Kidney (tissue), 14 donors: ENCODE measurements around the gene DIRAS1. TPM values are rescaled to one million over a fixed set of nuclear protein-coding genes. Genes with fewer than 3 reads are reported as not detected.
A peak's percentile ranks its signal among the peaks of the same experiment; 100 is the strongest.

ENCODE experiments used
- DNase-seq, 5 donors: peaks; one replicate each; pipeline ENCODE4 v3.0.0-alpha.2; 2013 to 2020
- FAIRE-seq: peaks from 2 replicates; lab custom pipeline; 2012; peaks lifted over from hg19 to GRCh38; lab: Jason Lieb, UNC
- H3K27ac ChIP-seq, 2 donors: one replicate each; pipeline ENCODE4 v1.7.0; 2013; ENCODE audit warnings: low read depth in 2 of 2, low read length in 2 of 2, inconsistent platforms in 1 of 2
- H3K27me3 ChIP-seq: one replicate; pipeline ENCODE4 v1.7.1; 2013; ENCODE audit warnings: low read length, inconsistent platforms; ENCODE audit not compliant: control insufficient read depth, insufficient read depth
- H3K36me3 ChIP-seq, 3 donors: one replicate each; pipeline versions ENCODE4 v1.7.0 to v1.7.1; 2013; ENCODE audit warnings: low read length in 3 of 3, control low read depth in 1 of 3, inconsistent platforms in 1 of 3; ENCODE audit not compliant: insufficient read depth in 3 of 3, control insufficient read depth in 2 of 3
- H3K4me1 ChIP-seq, 3 donors: one replicate each; pipeline versions ENCODE4 v1.7.0 to v1.7.1; 2013; ENCODE audit warnings: low read length in 3 of 3, inconsistent platforms in 1 of 3, low read depth in 1 of 3; ENCODE audit not compliant: control insufficient read depth in 2 of 3, insufficient read depth in 2 of 3
- H3K4me3 ChIP-seq, 3 donors: one replicate each; pipeline versions ENCODE4 v1.7.0 to v1.8.1; 2013; ENCODE audit warnings: low read length in 3 of 3, control low read depth in 1 of 3, inconsistent platforms in 1 of 3
- H3K9ac ChIP-seq, 3 donors: one replicate each; pipeline versions ENCODE4 v1.7.0 to v1.7.1; 2013; ENCODE audit warnings: low read length in 3 of 3, control low read depth in 1 of 3, inconsistent platforms in 1 of 3
- H3K9me3 ChIP-seq, 3 donors: one replicate each; pipeline versions ENCODE4 v1.7.0 to v1.7.1; 2013; ENCODE audit warnings: low read length in 3 of 3, control low read depth in 1 of 3, inconsistent platforms in 1 of 3; ENCODE audit not compliant: control insufficient read depth in 2 of 3, insufficient read depth in 1 of 3
- intact Hi-C: fragments of 100-400 bp; cut with DNase I; formaldehyde crosslinking; loops from one replicate; pipeline ENCODE4 v1.11.1; 2022
- polyA plus RNA-seq: library from polyadenylated mRNA; stranded (reverse); fragments of 350-450 nt; fragmentation: Illumina TruSeq; extraction: RNeasy Lipid Tissue Mini Kit (QIAGEN cat#74804); gene quantifications from one replicate; pipeline ENCODE4 v1.2.3, GENCODE V29; 2014; ENCODE audit warnings: low read depth, low replicate concordance; ENCODE audit not compliant: insufficient read depth
- total RNA-seq: library from RNA; stranded (reverse); fragmentation: NEBNext Ultra II Directional; extraction: Animal tissue kit (Norgen Biotek cat#: 25700); gene quantifications from one replicate; pipeline ENCODE4 v1.2.1, GENCODE V29; 2021
- TF ChIP-seq, protein P1 (sequence below): IDR thresholded peaks from 3 replicates; pipeline ENCODE4 v1.5.1; 2012; ENCODE audit warnings: mild to moderate bottlenecking, moderate library complexity, borderline replicate concordance; ENCODE audit not compliant: insufficient read depth; ENCODE audit errors: extremely low read depth
- donor health status: control.
- donor health status: control.
- donor health status: control.
- donor health status: control.
- donor health status: control.
- donor health status: DM: yes; HTN: yes; CAD: no.
- donor health status: Normal renal cell carcinoma (clear cell type).

The DIRAS1 gene
- total and polyA plus RNA-seq, 2 donors from 2014 or later: 2.3 to 7.6 TPM

DNA sequence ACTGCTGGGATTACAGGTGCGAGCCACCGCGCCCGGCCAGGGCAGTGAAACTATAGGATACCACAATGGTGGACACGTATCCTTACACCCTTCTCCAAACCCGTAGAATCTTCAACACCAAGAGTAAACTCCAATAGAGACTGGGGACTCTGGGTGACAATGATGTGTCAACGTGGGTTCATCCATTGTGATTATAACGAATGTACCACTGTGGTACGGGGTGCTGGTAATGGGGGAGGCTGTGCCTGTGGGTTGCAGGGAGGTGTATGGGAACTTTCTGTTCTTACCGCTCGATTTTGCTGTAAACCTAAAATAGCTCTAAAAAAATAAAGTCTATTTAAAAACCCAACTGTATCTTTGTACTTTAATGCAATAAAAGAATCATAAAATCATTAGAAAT lies 30.3 kb downstream of the DIRAS1 start:
- intact Hi-C loops: no loop called here
- no peak overlapping the region for H3K9ac ChIP-seq
- H3K9me3 ChIP-seq: no peaks in the 10 kb centered on the region
- H3K36me3 ChIP-seq: no peaks in the 10 kb centered on the region
- H3K4me3 ChIP-seq: no peak overlapping the region
- TF ChIP-seq, protein P1, sequence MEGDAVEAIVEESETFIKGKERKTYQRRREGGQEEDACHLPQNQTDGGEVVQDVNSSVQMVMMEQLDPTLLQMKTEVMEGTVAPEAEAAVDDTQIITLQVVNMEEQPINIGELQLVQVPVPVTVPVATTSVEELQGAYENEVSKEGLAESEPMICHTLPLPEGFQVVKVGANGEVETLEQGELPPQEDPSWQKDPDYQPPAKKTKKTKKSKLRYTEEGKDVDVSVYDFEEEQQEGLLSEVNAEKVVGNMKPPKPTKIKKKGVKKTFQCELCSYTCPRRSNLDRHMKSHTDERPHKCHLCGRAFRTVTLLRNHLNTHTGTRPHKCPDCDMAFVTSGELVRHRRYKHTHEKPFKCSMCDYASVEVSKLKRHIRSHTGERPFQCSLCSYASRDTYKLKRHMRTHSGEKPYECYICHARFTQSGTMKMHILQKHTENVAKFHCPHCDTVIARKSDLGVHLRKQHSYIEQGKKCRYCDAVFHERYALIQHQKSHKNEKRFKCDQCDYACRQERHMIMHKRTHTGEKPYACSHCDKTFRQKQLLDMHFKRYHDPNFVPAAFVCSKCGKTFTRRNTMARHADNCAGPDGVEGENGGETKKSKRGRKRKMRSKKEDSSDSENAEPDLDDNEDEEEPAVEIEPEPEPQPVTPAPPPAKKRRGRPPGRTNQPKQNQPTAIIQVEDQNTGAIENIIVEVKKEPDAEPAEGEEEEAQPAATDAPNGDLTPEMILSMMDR: no peak
- H3K27me3 ChIP-seq: no peaks in the 10 kb centered on the region
- no peak overlapping the region for H3K27ac ChIP-seq
- no peak for DNase-seq
- no peak for FAIRE-seq
- peaks cover 0 to 2% (median 0%) of the 10 kb centered on the region in 3 donors for H3K4me1 ChIP-seq

DNA sequence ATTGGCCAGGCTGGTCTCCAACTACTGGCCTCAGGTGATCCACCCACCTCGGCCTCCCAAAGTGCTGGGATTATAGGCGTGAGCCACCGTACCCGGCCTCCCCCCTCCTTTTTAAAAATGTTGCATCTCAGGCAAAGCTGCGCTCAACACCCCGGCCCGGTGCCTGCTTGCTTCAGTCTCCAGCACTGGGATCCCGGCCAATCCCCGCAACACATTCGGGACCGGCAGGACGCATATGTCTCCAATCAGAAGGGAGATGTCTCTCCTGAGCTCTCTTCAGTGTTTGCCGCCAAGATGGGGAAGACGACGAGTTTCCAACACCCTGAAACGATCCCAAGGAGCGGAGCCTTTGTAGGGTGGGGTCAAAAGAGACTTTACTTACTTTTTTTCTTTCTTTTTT lies 34.8 kb downstream of the DIRAS1 start:
- Histone ChIP-seq H3K36me3 (no peaks in the 10 kb centered on the region), H3K27ac (no peak overlapping the region), H3K27me3 (no peaks in the 10 kb centered on the region), H3K4me3 (no peak overlapping the region), H3K9me3 (no peaks in the 10 kb centered on the region), H3K9ac (no peak overlapping the region), H3K4me1 (no peaks in the 10 kb centered on the region)
- no peak for FAIRE-seq
- intact Hi-C loops: no loop called here
- TF ChIP-seq, protein P1: no peak
- DNase-seq: no peak

DNA sequence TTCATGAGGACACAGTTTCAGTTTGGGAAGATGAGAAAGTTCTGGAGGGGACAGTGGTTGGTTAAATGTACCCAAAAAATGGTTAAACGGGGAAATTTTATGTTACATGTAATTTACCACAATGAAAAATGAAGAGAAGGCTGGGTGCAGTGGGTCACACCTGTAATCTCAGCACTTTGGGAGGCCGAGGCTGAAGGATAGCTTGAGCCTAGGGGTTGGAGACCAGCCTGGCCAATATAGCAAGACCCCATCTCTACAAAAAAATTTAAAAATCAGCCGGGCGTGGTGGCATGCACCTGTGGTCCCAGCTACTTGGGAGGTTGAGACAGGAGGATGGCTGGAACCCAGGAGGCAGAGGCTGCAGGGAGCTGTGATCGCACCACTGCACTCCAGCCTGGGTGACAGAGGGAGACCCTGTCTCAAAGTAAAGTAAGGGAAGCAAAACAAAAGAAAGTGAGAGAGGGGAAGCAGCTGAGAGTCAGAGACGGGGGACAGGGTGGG lies 35.9 kb downstream of the DIRAS1 start:
- no peaks in the 10 kb centered on the region for H3K36me3 ChIP-seq
- H3K27ac ChIP-seq: no peak overlapping the region
- intact Hi-C loops: no loop called here
- no peak overlapping the region for H3K9ac ChIP-seq
- DNase-seq (no peak), FAIRE-seq (no peak)
- TF ChIP-seq, protein P1: no peak
- H3K9me3 ChIP-seq: no peaks in the 10 kb centered on the region
- H3K4me3 ChIP-seq: no peak overlapping the region
- H3K27me3 ChIP-seq: no peaks in the 10 kb centered on the region
- no peaks in the 10 kb centered on the region for H3K4me1 ChIP-seq

DNA sequence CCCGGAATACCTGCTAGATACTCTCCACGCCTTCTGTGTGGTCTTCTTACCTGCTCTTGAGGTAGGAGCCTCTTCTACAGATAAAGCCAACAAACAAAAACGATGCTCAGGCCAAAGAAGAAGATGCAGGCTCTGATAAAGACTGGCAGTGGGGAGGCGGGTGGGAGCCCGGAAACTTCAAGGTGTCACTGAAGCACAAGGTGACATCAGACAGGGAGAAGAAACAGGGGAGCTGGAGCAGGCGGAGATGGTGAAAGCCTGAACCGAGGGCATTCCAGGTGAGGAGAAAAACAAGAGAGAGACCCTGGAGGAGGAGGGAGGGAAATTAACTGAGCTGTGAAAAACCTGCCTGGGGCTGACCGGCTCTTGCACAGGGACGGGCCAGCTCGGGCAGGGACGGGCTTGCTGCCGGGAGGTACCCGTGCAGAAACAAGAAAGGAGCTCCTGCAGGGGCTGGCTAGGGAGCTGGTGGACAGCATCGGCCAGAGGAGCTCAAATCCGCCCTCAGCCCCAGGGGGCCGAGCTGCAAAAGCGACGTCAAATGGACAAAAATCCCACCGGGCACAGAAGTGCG lies 37.7 kb downstream of the DIRAS1 start:
- no peaks in the 10 kb centered on the region for H3K27me3 ChIP-seq
- TF ChIP-seq, protein P1: no peak
- FAIRE-seq: no peak
- H3K4me3 ChIP-seq: no peak overlapping the region
- H3K36me3 ChIP-seq: no peaks in the 10 kb centered on the region
- intact Hi-C loops: no loop called here
- no peak overlapping the region for H3K9ac ChIP-seq
- no peaks in the 10 kb centered on the region for H3K9me3 ChIP-seq
- no peak overlapping the region for H3K27ac ChIP-seq
- peak in 4 of 5 donors; percentile 44 to 64 (median 60) for DNase-seq
- no peaks in the 10 kb centered on the region for H3K4me1 ChIP-seq
